GM18873 (cell line): ENCODE results near the gene ILF3.

Source experiments
- ATAC-seq: cut with Tn5 transposase; IDR thresholded peaks from one replicate; pipeline ENCODE4 v1.9.1; 2021; ENCODE audit warnings: mild to moderate bottlenecking, moderate library complexity, moderate number of reproducible peaks; ENCODE audit not compliant: unreplicated experiment, low FRiP score

ILF3 gene

DNA sequence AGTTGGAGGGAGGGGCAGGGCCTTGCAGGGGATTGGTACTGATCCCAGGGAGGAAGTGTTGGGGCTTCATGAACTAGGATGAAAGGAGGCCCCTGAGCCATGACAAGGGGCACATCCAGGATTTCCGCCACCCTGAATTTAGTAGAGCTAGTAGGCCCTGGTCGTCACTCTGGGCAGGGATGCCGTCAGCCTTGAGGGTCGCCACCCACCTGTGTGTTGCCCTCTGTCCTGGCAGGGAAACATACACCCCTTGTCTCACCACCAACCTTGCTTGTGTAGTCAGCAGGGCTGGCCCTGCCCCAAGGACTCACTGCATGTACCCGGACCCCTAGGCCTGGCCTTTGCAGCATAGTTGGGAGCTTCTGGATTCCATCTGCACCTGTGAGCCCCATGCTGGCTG, 37.7 kb downstream of the ILF3 start:
- no peak for ATAC-seq

DNA sequence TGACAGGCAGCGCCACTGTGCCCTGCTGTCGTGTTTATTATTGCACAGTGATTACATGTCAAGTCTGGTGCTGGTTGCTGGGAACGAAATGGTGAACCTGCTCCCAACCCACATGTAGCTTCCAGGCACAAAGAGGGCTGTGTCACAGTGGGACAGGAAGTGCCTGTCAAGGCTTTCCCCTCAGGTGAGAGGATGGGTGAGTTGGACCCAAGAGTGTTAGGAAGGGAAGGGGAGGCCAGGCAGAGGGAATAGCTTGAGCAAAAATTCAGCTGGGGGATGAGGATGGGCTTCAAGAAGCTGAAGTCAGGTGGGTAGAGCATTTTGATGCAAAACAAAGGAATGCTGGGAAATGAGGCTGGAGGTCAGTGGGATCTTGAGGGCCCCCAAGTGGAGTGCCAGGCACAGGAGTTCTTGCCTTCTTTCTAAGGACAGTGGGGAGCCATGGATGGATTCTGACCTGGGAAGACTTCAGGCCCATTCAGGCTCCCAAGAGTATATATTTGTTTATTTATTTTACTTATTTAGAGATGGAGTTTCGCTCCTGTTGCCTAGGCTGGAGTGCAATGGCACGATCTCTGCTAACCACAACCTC, 38.6 kb downstream of the ILF3 start:
- ATAC-seq = no peak

DNA sequence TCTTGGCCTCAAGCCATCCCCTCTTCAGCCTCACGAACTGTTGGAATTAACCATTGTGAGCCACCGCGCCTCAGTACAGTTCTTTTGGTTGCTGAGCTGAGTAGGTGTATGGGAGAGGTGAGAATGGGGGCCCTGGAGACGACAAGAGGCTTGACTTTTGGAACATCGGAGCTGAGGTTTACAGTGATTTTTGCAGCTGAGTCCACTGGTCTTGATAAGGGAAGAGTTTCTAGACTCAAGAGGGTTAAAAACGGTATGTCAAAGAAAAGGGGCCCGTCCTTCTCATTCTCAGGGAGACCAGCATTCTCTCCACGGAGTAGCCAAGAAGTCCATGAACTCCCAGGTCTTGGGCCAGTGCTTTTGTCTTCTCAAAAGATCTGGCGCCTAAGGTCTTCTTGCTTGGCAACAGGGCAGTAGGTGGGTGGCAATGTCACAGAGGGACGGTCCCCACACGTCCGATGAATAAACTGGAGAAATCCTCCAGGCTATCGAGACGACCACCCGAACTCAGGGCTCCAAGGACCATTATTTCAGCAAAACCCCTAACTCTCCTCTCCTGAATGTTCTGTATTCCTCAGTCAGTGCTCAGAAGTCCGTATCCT, 40.7 kb downstream of the ILF3 start:
- ATAC-seq = no peak

DNA sequence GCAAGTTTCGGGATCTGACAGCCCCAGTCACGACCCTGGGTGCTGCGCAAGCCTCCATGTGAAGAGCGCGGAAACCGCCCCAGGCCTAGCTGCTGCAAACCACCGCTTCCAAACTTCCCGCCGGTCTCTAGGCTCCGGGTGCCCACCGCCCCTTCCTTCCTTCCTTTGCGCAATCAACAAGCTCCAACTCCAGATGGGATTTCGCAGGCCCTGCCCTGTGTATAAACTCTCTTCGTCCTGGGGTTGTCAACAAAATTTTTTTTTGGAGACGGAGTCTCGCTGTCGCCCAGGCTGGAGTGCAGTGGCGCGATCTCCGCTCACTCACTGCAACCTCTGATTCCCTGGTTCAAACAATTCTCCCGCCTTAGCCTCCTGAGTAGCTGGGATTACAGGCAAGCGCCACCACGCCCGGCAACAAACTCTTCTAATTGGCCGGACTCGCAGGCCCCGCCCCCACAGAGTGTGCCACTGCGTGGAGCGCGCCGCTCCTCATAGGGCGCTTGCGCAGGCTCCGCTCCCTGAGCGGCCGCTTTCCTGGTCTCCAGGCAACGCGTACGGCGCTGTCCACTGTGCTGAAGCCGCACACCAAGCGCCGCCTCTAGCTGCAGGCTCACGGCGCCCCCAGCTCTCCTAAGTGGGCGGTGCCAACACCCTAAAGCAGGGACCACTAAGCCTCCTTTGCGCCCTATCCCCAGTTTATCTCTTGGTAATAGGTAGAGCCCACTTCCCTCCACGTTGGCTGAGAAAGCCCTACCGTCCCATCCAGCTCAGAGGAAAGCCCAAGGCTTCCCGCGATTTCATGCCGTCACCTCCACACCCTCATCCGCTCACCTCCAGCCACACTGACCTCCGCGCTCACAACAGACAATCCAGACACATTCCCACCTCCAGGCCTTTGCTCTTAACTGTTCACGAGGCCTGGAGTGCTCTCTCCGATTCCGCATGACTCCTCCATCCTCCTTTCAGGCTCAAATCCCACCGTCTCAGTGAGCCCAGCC, 41.6 kb downstream of the ILF3 start:
- no peak for ATAC-seq

DNA sequence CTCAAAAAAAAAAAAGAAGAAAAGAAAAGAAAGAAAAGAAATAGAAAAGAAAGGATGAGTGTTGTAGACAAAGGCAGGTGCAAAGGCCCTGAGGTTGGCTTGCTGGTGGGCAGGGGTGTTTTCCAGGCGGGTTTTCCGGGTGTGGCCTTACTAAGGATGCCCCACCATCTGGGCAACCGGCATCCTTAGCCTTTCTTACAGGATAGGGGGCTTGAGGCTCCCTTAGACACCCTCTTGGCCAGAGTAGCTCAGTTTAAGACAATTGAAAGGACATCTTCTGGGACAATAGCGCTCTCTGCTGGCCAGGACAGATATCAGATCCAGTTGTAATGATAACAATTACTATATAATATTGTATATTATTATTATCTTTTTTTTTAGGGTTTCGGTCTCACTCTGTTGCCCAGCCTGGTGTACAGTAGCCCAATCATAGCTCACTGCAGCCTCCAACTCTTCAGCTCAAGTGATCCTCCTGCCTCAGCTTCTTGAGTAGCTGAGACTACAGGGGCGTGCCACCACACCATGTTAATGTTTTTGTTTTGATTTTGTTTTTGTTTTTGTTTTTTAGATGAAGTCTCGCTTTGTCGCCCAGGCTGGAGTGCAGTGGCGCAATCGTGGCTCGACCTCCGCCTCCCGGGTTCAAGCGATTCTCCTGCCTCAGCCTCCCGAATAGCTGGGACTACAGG, 45.6 kb downstream of the ILF3 start:
- no peak for ATAC-seq

DNA sequence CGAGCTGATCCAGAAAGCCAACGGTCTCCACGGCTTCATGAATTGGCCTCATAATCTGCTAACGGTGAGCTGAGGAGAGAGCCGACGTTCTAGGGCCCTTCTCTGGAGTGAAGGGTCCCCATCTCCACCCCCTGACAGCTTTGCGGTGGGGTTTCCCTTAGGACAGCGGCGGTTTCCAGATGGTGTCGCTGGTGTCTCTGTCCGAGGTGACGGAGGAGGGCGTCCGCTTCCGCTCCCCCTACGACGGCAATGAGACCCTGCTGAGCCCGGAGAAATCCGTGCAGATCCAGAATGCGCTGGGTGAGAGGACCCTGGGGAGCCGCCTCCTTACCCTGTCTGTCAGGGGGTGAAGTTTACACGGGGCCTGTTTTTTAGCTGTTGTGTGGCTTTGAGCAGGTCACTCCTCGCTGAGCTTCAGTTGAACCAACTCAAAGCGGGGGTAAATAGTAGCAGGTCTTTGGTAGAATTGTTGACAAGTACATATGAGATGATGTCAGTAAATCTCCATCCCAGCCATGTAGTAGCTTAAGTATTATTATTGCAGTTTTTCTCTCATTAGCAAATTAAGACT, 47.9 kb downstream of the ILF3 start:
- peak; percentile 20 for ATAC-seq

DNA sequence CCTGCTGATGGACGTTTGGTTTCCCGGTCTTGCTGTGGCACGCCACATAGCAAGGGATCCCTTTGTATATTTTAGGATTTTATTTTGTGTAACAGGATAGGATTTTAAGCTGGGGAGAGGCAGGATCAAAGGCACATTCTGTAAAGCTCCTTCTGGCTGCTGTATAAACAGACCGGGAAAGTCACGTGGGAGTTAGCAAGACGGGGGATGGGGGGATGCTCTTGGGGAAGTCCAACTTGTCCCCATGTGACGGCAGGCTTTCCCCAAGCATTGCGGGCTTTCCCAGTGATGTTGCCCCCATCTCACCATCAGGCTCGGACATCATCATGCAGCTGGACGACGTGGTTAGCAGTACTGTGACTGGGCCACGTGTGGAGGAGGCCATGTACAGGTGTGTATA, 52.8 kb downstream of the ILF3 start:
- ATAC-seq = no peak

DNA sequence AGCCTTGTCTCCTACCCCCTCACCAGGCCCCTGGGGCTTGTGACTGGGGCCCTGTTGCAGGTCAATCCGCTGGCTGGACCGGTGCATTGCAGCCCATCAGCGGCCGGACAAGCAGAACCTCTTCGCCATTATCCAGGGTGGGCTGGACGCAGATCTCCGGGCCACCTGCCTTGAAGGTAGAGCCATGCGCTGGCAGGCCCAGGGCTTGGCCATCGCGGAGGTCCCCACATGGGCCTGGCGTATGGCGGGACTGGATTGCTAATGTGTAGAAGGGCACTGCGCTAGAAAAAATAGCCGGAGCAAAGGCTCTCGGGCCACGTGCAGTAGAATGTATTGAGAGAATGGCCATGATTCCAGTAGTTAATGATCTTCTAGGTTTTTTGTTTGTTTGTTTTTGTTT, 53.3 kb downstream of the ILF3 start:
- ATAC-seq = no peak

DNA sequence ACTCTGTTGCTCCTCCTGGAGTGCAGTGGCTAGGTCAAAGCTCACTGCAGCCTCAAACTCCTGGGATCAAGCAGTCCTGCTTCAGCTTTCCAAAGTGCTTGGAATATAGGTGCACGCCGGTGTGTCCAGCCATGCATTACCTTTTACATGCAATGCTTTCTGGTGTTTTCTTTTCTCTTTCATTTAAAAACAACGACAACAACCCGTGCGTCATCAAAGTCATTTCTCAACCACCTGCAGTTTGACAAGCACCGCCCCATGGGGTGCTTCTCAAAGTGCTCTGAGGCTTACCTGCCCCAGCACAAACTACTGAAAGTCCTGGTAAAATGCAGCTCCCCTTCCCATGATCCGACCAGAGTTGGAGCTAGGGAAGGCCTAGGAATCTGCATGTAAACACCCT, 54.1 kb downstream of the ILF3 start:
- ATAC-seq = no peak

DNA sequence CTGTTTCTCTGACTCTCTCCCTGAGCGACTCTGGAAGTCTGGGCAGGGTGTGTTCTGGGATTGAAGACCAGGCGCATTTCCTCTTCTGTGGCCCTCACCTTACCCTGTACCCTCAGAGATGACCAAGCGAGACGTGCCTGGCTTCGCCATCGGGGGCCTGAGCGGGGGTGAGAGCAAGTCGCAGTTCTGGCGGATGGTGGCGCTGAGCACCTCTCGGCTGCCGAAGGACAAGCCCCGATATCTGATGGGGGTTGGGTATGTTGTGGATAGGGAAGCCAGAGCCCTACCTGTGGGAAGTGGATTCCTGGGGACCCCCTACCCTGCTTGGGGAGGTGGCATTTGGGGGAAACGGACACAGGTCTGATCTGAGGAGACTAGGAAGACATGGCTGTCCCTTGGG, 57.9 kb downstream of the ILF3 start:
- ATAC-seq = no peak

DNA sequence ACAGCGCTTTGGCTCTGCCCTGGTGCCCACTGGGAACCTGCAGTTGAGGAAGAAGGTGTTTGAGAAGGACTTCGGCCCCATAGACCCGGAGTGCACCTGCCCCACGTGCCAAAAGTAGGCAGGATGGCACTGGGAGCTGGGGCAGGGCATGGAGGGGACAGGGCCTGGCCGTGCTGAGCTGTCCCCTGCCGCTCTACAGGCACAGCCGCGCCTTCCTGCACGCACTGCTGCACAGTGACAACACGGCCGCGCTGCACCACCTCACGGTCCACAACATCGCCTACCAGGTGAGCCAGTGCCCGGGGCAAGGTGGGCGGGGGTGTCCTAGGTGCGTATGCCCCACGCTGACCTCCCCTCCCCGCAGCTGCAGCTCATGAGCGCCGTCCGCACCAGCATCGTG, 58.6 kb downstream of the ILF3 start:
- ATAC-seq = no peak

DNA sequence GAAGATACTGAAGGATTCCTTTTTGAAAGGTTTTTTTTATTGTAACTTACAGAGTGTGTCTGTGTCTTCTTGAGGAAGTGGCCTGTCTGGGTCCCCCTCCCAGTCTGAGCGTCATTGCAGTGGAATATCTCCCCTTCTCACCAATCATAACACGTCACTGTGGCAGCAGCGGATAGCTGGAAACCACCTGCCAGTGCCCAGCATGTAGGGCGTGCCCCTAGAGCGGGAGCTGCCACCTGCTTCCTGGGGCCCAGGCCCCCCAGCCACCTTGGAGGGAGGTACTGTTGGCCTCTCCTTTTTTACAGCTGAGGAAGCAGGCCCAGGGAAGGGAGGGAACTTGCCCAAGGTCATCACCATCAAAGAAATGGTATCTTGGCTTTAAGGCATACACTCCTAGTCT, 59.2 kb downstream of the ILF3 start:
- no peak for ATAC-seq

DNA sequence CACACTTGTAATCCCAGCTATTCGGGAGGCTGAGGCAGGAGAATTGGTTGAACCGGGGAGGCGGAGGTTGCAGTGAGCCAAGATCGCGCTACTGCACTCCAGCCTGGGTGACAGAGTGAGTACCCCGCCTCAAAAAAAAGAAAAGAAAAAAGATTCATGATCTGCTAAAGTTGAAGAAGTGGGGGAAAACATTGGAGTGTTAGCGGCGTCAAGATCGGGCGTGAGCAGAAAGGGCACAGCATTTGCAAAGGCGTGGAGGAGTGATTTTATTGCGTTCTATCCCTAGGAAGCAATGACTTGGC, 62.9 kb downstream of the ILF3 start:
- no peak for ATAC-seq

DNA sequence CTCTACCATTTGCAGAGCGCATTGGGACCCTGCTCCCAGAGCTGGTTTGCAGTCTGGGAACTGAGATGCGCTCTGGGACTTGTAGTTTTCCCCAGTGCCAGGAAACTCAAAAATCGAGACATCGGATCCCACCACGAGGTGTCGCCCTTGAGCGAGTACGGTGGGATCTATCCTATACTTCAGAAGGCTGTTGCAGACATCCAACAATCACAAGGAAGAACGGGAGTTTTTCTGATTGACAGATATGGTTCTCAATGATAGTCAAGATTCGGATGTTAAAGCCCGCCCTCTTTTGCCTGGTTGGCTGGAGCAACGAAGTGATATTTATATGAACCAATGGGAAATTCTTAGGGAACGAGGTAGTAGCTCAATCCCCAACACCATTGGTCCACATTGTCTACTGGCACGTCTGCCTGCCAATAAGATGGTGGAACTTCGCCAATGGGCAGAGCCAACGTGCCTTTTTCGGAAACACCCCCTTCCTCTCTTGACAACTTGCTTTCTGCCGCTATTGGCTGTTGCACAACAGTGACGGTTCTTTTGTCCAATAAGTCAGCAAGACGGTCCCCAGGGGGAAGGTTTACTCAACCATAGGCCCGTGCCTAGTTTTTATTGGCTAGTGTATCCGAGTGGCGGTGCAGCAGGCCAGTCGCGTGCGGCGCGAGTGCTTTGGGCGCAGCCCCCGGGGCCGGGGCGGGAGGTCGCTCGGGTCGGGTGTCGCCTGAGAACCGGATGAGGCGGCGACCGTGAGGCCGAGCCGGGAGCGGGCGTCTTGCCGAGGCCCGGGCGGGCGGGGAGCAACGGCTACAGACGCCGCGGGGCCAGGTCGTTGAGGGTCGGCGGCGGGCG, 63.4 kb downstream of the ILF3 start, which contains the start of gene DNM2:
DNM2 (plus strand) TSS at position 724 of the 849 bp plus-strand sequence. CDS start 164 bp downstream, outside the sequence.
- ATAC-seq = peak; percentile 90

DNA sequence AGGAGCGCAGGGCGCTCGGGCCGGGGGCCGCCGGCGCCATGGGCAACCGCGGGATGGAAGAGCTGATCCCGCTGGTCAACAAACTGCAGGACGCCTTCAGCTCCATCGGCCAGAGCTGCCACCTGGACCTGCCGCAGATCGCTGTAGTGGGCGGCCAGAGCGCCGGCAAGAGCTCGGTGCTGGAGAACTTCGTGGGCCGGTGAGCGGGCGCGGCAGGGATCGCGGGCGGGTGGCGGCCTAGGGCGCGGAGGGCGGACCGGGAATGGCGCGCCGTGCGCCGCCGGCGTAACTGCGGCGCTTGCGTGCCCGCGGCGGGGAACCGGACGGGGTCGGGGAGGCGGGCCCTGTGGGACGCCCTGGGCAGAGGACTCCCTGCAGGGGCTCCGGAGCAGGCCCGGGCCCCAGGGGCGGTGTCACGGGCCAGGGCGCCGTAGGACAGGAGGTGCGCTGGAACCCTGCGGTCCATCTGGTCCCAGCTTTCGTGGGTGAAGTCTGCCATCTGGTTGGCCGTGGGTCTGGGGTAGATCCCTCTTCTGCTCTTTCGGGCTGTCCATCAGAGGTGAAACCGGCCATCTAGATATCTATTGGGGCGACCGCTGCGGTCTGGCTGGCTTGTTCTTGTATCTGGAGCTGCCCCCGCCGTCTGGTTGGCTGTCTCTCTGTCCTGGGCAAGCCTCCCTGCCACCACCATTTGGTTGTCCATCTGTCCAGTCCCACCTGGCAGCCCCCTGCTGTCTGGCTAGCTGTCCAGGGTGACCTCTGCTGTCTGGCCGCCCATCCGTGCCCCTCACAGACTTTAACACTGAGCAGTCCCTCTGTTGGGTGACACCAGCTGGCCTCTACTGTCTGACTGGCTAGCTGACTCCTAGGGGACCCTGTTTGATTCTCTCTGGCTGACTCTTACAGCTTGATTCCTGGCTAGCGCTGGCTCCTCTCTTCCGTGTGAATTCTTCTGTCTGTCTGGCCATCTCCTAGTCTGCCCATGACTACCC, 64.4 kb downstream of the ILF3 start:
- no peak for ATAC-seq

DNA sequence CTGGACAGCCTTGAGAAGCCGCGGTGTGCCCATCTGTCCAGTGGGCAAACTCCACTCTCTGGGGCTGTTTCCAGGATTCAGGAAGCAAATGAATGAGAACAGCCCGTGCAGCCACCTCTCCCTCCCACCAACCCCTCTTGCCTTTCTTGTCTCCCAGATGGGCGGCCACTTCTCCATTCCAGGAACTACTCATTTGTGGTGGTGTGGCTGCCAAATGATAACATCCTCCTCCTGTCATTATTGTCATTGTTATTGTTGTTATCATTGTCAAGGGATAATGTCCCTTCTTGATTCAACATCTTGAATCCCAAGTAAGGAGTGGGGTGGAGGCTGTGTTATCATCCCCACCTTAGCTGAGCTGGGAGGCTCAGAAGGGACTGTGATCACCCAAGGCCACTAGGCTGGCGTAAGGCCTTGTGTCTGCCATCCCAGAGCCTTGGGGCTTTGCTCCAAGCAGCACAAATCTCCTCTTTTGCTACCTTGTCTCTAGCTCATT, 65.4 kb downstream of the ILF3 start:
- ATAC-seq = no peak

DNA sequence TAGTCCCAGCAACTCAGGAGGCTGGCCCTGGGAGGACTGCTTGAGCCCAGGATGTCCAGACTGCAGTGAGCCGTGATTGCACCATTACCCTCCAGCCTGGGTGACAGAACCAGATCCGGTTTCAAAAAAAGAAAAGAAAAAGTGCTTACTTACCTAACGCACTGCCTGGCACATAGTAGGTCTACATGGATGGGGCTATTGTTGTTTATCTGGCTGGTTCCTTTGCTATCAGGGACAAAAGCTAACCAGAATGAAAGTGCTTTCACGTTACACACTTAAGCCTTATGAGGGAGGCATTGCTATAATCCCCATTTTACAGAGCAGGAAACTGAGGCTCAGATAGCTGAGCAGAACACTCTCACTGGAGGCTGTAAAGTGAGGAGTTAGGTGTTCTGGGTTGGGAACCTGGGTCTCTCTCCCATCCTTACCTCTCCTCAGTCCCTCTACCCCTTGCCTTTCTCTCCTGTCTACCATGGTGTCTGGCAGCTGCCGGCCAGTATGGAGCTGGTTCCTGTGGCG, 66.5 kb downstream of the ILF3 start:
- ATAC-seq = no peak

DNA sequence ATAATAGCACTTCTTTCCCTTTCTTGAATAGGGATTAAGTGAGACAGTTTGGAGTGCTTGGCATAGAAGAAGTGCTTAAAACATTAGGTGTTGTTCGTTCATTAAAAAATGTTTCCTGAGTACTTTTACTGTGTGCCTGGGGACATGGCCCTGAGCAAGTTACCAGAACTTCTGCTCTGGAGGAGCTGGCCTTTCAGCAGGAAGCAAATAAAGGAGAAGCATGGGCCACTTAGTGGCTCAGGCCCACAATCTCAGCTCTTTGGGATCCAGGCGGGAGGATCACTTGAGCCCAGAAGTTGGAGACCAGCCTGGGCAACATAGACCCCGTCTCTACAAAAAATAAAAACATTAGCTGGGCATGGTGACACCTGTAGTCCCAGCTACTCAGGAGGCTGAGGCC, 69.4 kb downstream of the ILF3 start:
- ATAC-seq = no peak
